Stimulated activated CD4-positive, alpha-beta T cell treated with anti-CD3 and anti-CD28 coated beads, Interleukin-4, amount 100 ng/mL, for 24 hours (primary cell): Measurements from ENCODE around the gene ITGA7.
A peak's percentile ranks its signal among the peaks of the same experiment; 100 is the strongest.

Source experiments
- DNase-seq: peaks from one replicate; pipeline ENCODE4 v3.0.0-alpha.2; 2020

The ITGA7 gene

DNA sequence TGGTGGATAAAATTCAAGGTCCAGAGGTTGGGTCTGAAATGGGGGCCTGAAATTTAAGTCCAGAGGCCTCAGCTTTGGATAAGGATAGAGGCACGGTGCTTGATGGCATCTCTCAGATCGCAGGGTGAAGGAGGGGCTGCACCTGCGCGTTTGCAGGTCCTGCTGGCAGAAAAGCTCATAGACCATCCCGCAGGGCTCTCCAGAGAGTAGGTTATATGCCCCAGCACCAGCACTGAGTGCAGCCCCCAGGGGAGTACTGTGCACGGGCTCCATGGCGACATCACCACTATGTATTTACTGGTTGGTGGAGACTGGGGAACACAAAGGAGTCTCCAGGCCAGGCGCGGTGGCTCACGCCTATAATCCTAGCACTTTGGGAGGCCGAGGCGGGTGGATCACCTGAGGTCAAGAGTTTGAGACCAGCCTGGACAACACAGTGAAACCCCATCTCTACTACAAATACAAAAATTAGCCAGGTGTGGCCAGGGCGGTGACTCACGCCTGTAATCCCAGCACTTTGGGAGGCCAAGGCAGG, 25.4 kb upstream of the ITGA7 start:
- no peak for DNase-seq

GRCh38 chr12:55732288-55732687, 24.6 kb upstream of the ITGA7 start:
- DNase-seq = no peak

DNA sequence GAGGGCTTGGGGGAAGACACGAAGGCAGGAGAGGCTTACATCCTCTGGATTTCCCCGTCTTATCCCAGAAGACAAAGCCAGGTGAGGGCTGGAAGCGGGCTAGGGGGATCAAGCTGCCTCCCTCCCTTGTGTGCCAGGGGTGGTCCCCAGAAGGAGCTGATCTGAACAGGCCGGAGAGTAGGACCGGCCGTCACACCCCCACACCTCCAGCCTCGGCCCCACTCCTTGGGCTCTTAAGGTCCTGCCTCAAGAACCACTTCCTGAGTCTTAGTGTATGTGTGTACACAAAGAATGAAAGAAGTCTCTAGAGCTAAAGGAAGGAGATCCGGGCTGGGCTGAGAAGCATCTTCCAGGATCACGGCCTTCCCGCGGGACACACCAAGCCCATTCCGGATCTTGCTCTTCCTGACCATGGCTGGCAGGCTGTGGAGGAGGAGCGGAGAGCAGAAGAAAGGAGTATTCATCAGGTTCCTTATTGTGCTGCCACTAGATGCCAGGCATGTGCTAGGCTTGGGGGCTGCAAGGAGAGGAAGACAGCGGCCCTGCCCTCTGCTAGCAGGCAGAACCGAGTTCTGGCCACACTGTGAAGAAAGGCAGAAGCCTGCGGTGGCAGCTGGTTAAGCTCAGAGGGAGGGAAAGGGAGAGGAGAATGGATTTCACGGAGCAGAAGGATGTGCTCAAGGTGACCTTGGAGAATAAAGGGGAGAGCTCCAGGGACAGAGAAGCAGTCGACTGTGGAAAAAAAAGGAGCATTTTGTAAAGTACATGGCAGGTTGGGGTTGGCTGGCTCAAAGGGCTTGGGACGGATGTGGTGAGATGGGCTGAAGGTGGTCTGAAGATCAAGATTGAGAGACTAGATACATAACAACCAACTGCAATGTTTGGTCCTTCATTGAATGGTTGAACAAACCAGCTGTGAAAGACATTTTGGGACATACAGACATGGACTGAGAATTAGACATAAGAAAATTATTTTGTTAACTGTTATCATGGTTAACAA, 22.4 kb upstream of the ITGA7 start:
- DNase-seq = no peak

DNA sequence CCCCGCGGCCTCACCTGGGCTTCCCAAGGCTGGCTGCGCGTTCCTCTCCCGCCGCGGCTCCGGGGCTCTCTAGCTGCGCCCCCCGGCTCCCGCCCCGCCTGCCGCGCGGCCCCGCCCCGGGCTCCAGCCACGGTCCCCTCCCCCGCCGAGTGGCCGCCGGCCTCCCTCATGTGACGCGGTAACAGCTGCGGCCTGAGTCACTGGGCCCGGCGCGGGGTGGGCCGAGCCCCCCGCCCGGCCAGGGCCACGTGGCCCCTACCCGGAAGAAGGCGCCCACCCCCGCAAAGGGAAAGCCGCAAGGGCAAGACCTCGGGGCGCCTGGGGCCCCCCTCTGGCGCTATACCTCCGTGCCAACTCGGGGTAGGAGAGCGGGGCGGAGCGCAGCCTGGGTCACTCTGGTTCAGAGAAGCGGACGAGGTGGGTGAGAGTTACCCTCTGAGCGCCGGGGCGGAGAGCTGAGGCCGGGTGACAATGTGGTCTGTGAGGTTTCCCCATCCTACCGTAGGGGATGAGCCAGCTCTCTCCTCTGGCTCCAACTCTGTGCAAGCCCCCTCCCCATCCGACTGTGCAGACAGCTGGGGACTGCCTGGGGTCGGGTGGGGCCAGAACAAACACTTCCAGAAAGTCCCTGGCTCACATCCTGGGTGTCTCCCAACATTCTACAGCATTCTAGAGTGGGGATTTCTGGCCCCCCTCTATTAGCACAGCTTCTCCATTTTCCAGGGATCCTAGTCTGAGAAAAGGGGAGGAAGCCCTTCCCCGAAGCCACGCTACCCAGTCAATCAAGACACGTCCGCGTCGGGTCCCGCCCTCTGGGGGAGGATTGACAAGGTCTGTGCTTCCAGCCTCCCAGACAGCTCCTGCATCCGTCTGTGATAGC, 21.5 kb upstream of the ITGA7 start, which contains the start of gene CD63:
CD63 (minus strand) TSS at position 71 of the 880 bp plus-strand sequence. CDS start 668 bp downstream, outside the sequence.
- peak; percentile 76 for DNase-seq

GRCh38 chr12:55728186-55728938, 20.7 kb upstream of the ITGA7 start:
- no peak for DNase-seq

DNA sequence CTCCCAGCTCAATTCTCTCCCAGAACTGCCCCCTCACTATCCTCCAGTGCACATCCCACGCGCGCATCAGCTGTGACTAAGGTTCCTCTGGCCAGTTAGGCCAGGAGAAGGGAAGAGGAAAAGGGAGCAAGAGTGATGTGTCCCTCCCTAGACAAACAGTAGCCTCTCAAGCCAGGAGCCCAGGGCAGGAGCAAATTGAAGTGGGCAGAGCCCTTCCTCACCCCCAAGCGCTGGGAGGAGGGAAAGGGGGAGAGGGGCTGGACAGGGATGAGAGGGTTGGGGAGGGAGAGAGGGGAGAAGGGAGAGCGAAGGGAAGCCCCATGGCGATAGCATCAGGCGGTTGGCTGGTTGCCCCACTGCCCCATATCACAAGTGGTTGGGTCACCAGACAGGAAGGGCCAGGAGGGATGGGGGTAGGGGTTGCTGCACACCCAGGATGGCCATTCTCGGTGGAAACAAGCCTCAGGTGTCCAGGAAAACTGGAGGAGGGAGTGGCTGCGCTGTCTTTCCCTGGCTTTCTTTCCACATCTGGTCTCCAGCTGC, 20.0 kb upstream of the ITGA7 start:
- no peak for DNase-seq

DNA sequence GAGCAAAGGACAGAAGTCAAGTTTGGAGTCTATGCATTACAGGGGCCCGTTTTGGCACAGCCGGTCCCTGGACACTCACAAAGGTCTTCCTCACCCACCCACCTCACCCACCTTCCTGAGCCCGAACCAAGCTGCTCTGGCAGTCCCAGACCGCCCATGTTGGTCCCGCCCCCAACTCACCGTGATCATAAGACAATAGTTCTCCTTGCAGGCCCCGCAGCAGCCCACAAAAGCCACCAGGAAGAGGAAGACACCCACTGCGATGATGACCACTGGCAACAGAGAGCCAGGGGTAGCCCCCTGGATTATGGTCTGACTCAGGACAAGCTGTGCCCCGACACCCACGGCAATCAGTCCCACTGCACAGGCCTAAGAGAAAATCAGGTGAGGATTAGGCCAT, 19.3 kb upstream of the ITGA7 start:
- DNase-seq = no peak

GRCh38 chr12:55725556-55725955, 17.9 kb upstream of the ITGA7 start:
- DNase-seq = no peak

GRCh38 chr12:55724940-55725309, 17.2 kb upstream of the ITGA7 start:
- no peak for DNase-seq

DNA sequence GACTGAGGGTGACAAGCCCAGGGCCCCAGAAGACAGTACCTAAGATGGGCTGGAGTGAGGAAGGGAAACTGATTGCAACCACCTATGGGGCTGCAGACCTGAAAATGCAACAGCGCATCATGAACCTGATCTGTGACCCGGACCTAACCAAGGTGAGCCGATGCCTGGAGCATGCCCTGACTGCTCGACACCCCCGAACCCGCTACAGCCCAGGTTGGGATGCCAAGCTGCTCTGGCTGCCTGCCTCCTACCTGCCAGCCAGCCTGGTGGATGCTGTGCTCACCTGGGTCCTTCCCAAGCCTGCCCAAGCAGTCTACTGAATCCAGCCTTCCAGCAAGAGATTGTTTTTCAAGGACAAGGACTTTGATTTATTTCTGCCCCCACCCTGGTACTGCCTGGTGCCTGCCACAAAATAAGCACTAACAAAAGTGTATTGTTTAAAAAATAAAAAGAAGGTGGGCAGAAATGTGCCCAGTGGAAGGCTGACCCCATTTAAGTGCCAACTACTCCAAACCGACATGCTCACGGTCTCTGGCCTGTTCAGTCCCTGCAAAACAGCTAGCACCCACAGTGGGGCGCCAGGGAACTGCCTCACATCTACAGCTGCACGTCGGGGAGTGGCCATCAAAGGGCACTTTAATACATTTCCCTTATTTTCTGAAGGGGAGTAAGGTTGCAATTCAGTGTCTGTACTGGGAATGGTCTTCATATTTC, 16.7 kb upstream of the ITGA7 start:
- DNase-seq = peak; percentile 65

GRCh38 chr12:55723516-55724225, 16.0 kb upstream of the ITGA7 start:
- DNase-seq = no peak

GRCh38 chr12:55722948-55723347, 15.2 kb upstream of the ITGA7 start:
- DNase-seq = no peak

DNA sequence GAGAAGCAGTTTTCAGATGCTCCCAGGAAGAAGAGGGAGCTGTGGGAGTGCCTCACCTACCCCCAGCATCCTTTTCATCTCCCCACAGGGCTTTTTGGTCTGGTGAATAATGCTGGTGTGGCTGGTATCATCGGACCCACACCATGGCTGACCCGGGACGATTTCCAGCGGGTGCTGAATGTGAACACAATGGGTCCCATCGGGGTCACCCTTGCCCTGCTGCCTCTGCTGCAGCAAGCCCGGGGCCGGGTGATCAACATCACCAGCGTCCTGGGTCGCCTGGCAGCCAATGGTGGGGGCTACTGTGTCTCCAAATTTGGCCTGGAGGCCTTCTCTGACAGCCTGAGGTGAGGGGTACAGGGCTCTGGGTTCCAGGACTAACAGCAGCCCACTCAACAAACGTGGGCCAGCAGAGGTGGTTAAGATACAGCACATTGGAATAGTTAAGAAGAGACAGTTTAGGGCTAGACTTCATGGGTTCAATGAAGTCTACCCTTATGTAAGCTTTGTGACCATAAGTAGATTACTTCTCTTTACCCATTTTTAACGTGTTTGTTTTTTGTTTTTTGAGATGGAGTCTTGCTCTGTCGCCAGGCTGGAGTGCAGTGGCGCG, 14.0 kb upstream of the ITGA7 start:
- DNase-seq = no peak

GRCh38 chr12:55720894-55721444, 13.3 kb upstream of the ITGA7 start:
- no peak for DNase-seq

DNA sequence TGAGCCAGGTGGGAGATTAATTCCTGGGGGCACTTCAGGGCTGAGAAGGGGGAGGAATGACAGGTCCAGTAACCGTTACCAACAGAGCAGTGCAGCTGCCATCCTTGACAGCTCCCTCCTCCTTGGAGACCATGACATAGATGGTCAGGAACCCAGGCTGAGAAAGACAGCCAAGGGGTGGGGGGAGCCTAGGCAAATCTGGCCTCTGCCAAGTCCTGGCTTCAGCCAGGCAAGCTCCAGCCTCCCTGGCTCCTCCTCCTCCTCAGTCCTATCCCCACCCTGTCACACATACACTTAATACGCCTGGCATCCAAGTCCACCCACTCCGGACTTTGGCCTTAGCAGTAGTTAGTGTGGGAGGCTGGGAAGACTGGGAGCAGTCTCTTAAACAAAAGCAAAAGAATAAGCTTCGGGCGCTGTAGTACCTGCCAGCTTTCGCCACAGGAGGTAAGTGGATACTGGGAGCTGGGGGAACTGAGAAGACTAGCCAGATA, 12.4 kb upstream of the ITGA7 start, which contains the start of gene RDH5:
RDH5 (plus strand) TSS at position 323 of the 494 bp plus-strand sequence. CDS start 792 bp downstream, outside the sequence.
- DNase-seq = no peak

DNA sequence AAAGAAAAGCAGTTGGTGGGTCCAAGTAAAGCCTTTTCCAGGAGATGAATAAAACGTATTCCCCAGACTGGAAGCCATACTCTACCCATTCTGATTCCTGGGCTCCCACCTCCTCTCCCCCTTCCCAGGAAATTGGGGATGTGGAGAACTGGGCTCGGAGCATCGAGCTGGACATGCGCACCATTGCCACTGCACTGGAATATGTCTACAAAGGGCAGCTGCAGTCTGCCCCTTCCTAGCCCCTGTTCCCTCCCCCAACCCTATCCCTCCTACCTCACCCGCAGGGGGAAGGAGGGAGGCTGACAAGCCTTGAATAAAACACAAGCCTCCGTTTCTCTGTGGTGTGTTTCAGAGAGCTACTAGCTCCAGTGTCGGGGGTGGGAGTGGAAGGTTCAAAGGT, 11.7 kb upstream of the ITGA7 start:
- DNase-seq = no peak

DNA sequence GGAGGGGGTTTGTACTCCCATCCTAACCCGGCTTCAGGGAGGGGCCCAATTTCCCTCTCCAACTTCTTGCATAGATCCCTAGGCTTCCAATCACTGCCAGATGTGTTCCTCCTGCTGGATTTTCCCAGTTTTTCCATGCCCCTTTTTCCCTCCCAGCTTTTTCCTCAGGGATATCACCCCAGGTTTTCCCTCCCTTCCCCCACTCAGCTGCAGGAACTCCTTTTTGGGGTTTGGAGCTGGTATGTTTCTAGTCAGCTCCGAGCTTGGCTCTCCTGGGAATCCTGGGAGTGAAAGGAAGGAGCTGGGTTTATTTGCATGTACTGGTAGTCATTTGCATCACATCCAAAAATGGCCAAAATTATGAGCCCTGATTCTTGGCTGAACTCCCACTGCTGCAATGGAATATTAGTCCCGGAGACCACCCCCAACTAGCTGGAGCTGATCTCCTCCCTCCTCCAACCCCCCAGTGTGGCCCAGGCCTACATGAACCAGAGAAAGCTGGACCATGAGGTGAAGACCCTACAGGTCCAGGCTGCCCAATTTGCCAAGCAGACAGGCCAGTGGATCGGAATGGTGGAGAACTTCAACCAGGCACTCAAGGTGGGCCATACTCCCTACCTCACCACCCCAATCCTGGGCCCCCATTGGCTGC, 11.0 kb upstream of the ITGA7 start:
- DNase-seq = no peak

GRCh38 chr12:55718015-55718414, 10.3 kb upstream of the ITGA7 start:
- no peak for DNase-seq
